CD8-positive, alpha-beta memory T cell (primary cell): Measurements from ENCODE around the gene SLC10A3. TPM values are rescaled to one million over a fixed set of nuclear protein-coding genes. Genes with fewer than 3 reads are reported as not detected.

Experiments
- CTCF ChIA-PET: fragments of 350-600 bp; sonication (Branson Sonifier 250); formaldehyde crosslinking; loops from one replicate; lab custom pipeline; 2021; ENCODE audit warnings: antibody characterized with exemption; lab: Charles Lee
- POLR2A ChIA-PET: fragments of 350-600 bp; sonication (Branson Sonifier 250); formaldehyde crosslinking; loops from one replicate; lab custom pipeline; 2021; ENCODE audit warnings: antibody characterized with exemption; lab: Charles Lee
- DNase-seq, 5 donors: peaks; one replicate each; pipeline versions ENCODE4 v3.0.0 to v3.0.0-alpha.2; 2020 to 2022; ENCODE audit warnings: mixed read lengths in 1 of 5
- H3K27ac ChIP-seq: one replicate; pipeline ENCODE4 v1.7.0; 2013; ENCODE audit warnings: low read depth, mild to moderate bottlenecking, low read length, moderate library complexity
- H3K27me3 ChIP-seq: 2 replicates; pipeline ENCODE4 v1.7.0; 2013; ENCODE audit warnings: low read length, mild to moderate bottlenecking; ENCODE audit not compliant: insufficient read depth, poor library complexity, severe bottlenecking
- H3K36me3 ChIP-seq: 2 replicates; pipeline ENCODE4 v1.7.0; 2013; ENCODE audit warnings: mild to moderate bottlenecking, low read length, moderate library complexity; ENCODE audit not compliant: insufficient read depth
- H3K4me1 ChIP-seq: 2 replicates; pipeline ENCODE4 v1.7.0; 2013; ENCODE audit warnings: mild to moderate bottlenecking, low read length, moderate library complexity; ENCODE audit not compliant: insufficient read depth
- H3K4me3 ChIP-seq: 2 replicates; pipeline ENCODE4 v1.7.0; 2013; ENCODE audit warnings: mild to moderate bottlenecking, low read length
- H3K9me3 ChIP-seq: 2 replicates; pipeline ENCODE4 v1.7.0; 2013; ENCODE audit warnings: mild to moderate bottlenecking, low read length
- H3K27ac Mint-ChIP-seq, 8 donors: one replicate each; pipeline ENCODE4 v1.8.0; 2020 to 2021; ENCODE audit warnings: mixed read lengths in 8 of 8, mild to moderate bottlenecking in 6 of 8, inconsistent platforms in 3 of 8, moderate library complexity in 3 of 8
- H3K27me3 Mint-ChIP-seq, 2 donors: one replicate each; pipeline ENCODE4 v1.8.0; 2020 to 2021; ENCODE audit warnings: mixed read lengths in 2 of 2, mild to moderate bottlenecking in 1 of 2, moderate library complexity in 1 of 2
- H3K36me3 Mint-ChIP-seq, 3 donors: one replicate each; pipeline ENCODE4 v1.8.0; 2020 to 2021; ENCODE audit warnings: mixed read lengths in 3 of 3, inconsistent platforms in 1 of 3, mild to moderate bottlenecking in 1 of 3
- H3K4me1 Mint-ChIP-seq, 3 donors: one replicate each; pipeline ENCODE4 v1.8.0; 2020 to 2021; ENCODE audit warnings: mixed read lengths in 3 of 3, inconsistent platforms in 1 of 3, mild to moderate bottlenecking in 1 of 3
- H3K4me3 Mint-ChIP-seq, 7 donors: one replicate each; pipeline ENCODE4 v1.8.0; 2020 to 2021; ENCODE audit warnings: mixed read lengths in 7 of 7, mild to moderate bottlenecking in 6 of 7, moderate library complexity in 4 of 7, inconsistent platforms in 2 of 7
- H3K9me3 Mint-ChIP-seq, 5 donors: one replicate each; pipeline ENCODE4 v1.8.0; 2020 to 2022; ENCODE audit warnings: mixed read lengths in 5 of 5, mild to moderate bottlenecking in 3 of 5, moderate library complexity in 2 of 5, inconsistent platforms in 1 of 5
- polyA plus RNA-seq: library from polyadenylated mRNA; unstranded; fragments of 300-500 nt; fragmentation: Illumina TruSeq; gene quantifications from one replicate; pipeline ENCODE4 v1.2.3, GENCODE V29; 2021
- total RNA-seq, 2 experiments: library from RNA; stranded (reverse); gene quantifications; one replicate each; pipeline ENCODE4 v1.2.3, GENCODE V29; 2021

Gene SLC10A3
- total and polyA plus RNA-seq, 3 experiments from 2014 or later, result 40.8 to 81.0 (median 45.7) TPM

DNA sequence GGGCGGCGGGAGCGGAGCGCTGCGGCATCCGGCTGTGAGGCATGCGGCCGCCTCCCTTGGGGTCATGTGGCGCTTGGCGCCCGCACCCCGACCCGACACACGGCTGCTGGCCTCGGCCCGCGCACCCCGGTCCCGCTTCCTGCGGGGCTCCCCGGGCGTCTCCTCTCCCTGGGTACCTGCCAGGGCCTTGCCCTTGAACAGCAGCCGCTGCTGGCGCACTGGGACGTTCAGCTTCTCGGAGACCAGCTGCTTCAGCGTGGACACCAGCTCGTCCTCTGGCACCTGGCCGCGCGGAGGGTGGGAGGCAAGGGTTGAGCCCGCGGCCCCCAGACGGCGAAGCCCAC, 4.4 kb downstream of the SLC10A3 start:
- no peaks in the 10 kb centered on the region for H3K9me3 Mint-ChIP-seq
- ChIA-PET CTCF (interaction anchor here (0.8 kb wide), 1 partner anchor 49 kb away, joined by 3 read pairs; no protein-coding TSS in a partner anchor), POLR2A (interaction anchor here (0.6 to 2.2 kb wide), 4 partner anchors 11 to 492 kb away, joined by 3 to 15 read pairs (median 6); partner anchors contain the start of gene RPL10)
- Histone ChIP-seq H3K4me3 (peak overlapping the region; percentile 34), H3K27ac (peak overlapping the region; percentile 70), H3K4me1 (peaks cover 19% of the 10 kb centered on the region), H3K9me3 (no peaks in the 10 kb centered on the region), H3K27me3 (no peaks in the 10 kb centered on the region), H3K36me3 (no peaks in the 10 kb centered on the region)
- peak overlapping the region in 3 of 7 donors; percentile 18 to 26 (median 23) for H3K4me3 Mint-ChIP-seq
- peaks cover 0 to 29% (median 4%) of the 10 kb centered on the region in 3 donors for H3K36me3 Mint-ChIP-seq
- H3K4me1 Mint-ChIP-seq, result peaks cover 12 to 45% (median 26%) of the 10 kb centered on the region in 3 donors
- DNase-seq, result peak; percentile 22 to 61 (median 36)
- H3K27ac Mint-ChIP-seq, result peak overlapping the region in 1 of 8 donors; percentile 23
- H3K27me3 Mint-ChIP-seq, result peaks cover 0 to 12% of the 10 kb centered on the region in 2 donors

DNA sequence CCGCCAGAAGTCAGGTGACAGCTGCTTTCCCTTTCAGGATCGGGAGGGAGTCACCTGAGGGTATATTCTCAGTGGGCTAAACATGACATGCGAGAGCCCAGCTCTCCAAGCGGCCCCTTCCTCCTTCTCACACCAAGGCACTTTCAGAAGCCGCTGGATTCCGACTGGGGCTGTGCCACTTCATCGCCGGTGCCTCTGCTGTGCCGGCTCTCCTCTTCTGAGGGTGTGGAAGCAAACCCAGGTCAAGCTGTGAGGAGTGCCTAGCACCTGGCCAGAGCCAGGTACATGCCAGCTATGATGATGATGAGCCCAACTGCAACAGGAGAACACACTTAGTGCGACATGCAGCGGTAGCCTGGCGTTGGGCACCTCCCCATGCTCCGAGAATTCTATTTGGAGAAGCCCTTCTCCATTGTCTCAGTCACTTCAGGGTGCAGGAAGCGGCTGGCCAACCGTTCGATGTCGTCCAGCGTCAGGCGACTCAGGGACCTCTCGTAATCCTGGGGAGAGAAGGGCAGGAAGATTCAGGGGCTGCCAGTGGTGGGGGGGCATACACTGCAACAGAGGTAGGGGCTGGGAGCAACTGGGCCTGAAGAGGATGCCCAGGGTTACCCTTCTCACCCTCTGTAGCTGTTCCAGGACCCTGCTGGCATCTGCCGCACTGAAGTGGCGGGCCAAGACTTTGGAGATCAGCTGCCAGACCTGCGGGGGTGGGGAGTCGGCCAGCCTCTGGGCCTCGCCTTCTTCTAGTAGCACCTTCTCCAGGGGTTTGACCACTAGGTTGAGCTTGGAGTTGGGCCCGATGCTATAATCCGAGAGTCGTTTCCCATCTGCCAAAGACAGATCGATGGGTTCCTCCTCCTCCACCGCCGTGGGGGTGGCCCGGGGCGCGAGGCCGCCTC, 5.0 kb downstream of the SLC10A3 start:
- H3K36me3 ChIP-seq, result no peaks in the 10 kb centered on the region
- ChIA-PET POLR2A (interaction anchor here (0.6 to 2.2 kb wide), 3 partner anchors 12 to 87 kb away, joined by 3 to 15 read pairs (median 3); partner anchors contain the start of gene RPL10), CTCF (interaction anchor here (0.8 to 1.3 kb wide), 2 partner anchors 28 to 49 kb away, joined by 3 read pairs; partner anchors contain the start of gene PLXNA3)
- peaks cover 0 to 12% of the 10 kb centered on the region in 2 donors for H3K27me3 Mint-ChIP-seq
- H3K27ac ChIP-seq, result peak overlapping the region; percentile 70
- peaks cover 12 to 43% (median 26%) of the 10 kb centered on the region in 3 donors for H3K4me1 Mint-ChIP-seq
- H3K36me3 Mint-ChIP-seq, result peaks cover 0 to 26% (median 4%) of the 10 kb centered on the region in 3 donors
- H3K27ac Mint-ChIP-seq, result peak overlapping the region in 7 of 8 donors; percentile 23 to 89 (median 68)
- H3K4me3 ChIP-seq, result peak overlapping the region; percentile 34
- peak overlapping the region; percentile 13 to 89 (median 66) for H3K4me3 Mint-ChIP-seq
- H3K9me3 ChIP-seq, result no peaks in the 10 kb centered on the region
- no peaks in the 10 kb centered on the region for H3K9me3 Mint-ChIP-seq
- H3K27me3 ChIP-seq, result no peaks in the 10 kb centered on the region
- no peak for DNase-seq
- H3K4me1 ChIP-seq, result peaks cover 19% of the 10 kb centered on the region

DNA sequence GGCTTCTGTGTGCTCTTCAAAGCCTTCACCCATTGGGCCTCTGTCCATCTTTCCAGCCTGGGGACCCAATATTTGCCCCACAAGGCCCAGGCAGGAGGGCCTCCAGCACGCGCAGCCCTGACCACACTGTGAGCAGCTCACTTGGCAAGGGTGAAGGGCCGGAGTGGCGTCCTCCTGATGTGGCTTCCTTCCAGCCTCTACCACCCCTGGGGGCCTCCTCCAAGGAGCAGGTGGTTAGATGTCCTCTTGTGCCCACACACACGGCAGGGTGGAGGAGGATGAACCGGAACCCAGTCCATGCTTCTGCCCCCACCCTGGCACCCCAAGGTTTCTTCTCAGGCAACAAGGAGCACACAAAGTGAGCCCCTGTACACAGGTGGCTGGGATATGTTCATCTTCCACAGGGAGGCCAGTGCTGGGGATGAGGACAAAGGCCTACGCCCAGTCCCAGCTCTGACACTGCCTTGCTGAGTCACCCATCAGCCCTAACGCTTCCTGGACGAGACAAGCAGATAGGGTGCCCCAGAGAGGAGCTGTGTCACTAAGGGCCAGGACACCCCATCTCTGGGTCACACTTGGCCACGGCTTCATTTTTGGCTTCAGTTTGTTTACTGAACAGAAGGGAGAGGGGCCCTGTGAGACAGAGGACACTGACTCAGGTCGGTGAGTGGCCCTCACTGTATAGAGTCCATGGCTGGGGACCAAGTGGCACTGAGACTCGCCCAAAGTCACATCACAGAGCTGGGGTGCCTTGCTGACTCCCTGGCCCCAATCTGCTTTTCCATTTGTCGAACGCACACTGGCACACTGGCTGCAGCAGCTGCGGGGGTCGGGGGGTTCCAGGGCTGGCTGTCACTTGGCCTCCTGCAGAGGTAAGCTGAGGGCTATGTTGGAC, 5.9 kb downstream of the SLC10A3 start:
- Histone ChIP-seq H3K9me3 (no peaks in the 10 kb centered on the region), H3K27ac (peak overlapping the region; percentile 70), H3K27me3 (no peaks in the 10 kb centered on the region), H3K36me3 (no peaks in the 10 kb centered on the region), H3K4me1 (peaks cover 17% of the 10 kb centered on the region), H3K4me3 (no peak overlapping the region)
- ChIA-PET CTCF (interaction anchor here (0.8 to 1.3 kb wide), 2 partner anchors 27 to 111 kb away, joined by 3 read pairs; partner anchors contain the start of gene PLXNA3), POLR2A (no interaction called here)
- Mint-ChIP-seq H3K4me3 (peak overlapping the region in 3 of 7 donors; percentile 51 to 89 (median 59)), H3K4me1 (peaks cover 9 to 41% (median 23%) of the 10 kb centered on the region in 3 donors), H3K36me3 (peaks cover 0 to 24% (median 4%) of the 10 kb centered on the region in 3 donors), H3K9me3 (no peaks in the 10 kb centered on the region), H3K27me3 (peaks cover 0 to 12% of the 10 kb centered on the region in 2 donors), H3K27ac (peak overlapping the region in 3 of 8 donors; percentile 2 to 50 (median 23))
- no peak for DNase-seq

DNA sequence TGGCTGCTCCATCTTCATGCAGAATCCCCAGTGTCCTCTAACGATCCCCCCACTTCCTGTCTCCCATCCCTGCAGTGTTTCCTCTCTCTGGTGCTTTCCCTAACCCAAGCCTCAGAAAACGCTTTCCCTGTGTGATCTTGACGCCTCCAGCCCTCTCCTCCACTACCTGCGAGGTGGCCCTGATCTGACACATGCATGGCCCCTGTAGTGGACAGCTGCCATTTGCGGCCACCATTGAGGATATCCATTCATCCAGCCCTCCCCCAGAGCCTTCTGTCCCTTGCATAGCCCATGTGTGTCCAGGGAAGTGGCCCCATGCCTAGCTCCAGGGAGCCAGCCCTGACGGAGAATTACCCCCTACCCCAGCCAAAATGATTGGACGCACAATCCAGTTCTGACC, 7.1 kb downstream of the SLC10A3 start:
- DNase-seq, result no peak
- peaks cover 6 to 35% (median 23%) of the 10 kb centered on the region in 3 donors for H3K4me1 Mint-ChIP-seq
- Histone ChIP-seq H3K36me3 (no peaks in the 10 kb centered on the region), H3K9me3 (no peaks in the 10 kb centered on the region), H3K4me1 (peaks cover 11% of the 10 kb centered on the region), H3K27me3 (no peaks in the 10 kb centered on the region), H3K27ac (no peak overlapping the region), H3K4me3 (no peak overlapping the region)
- H3K27me3 Mint-ChIP-seq, result peaks cover 0 to 13% of the 10 kb centered on the region in 2 donors
- peaks cover 0 to 20% (median 4%) of the 10 kb centered on the region in 3 donors for H3K36me3 Mint-ChIP-seq
- POLR2A ChIA-PET, result no interaction called here
- H3K9me3 Mint-ChIP-seq, result no peaks in the 10 kb centered on the region
- no peak overlapping the region for H3K4me3 Mint-ChIP-seq
- peak overlapping the region in 2 of 8 donors; percentile 41 to 48 for H3K27ac Mint-ChIP-seq
- CTCF ChIA-PET, result interaction anchor here (0.8 kb wide), 1 partner anchor 110 kb away, joined by 3 read pairs; no protein-coding TSS in a partner anchor

DNA sequence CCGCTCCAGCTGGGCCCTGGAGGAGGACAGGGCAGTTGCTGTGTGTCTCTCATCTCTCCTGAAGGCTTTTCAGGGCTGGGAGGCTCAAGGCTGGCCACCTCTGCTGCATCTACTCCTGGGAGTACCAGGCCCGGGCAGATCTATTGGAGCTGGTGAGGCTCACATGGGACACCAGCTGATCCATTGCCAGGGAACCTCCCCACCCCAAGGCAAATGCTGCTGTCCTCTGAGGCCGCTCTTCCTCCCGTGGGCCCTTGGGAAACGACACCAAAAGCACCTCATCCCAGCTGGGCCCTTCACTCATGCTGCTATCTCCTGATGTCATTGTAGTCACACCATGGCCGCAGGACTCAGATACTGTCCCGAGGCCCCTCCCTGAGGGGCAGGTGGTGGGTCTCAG, 7.6 kb downstream of the SLC10A3 start:
- Histone ChIP-seq H3K4me1 (peaks cover 16% of the 10 kb centered on the region), H3K27me3 (no peaks in the 10 kb centered on the region), H3K9me3 (no peaks in the 10 kb centered on the region), H3K27ac (no peak overlapping the region), H3K36me3 (no peaks in the 10 kb centered on the region), H3K4me3 (no peak overlapping the region)
- ChIA-PET CTCF (interaction anchor here (0.7 kb wide), 1 partner anchor 51 kb away, joined by 3 read pairs; no protein-coding TSS in a partner anchor), POLR2A (no interaction called here)
- Mint-ChIP-seq H3K27me3 (peaks cover 0 to 14% of the 10 kb centered on the region in 2 donors), H3K27ac (peak overlapping the region in 2 of 8 donors; percentile 48 to 54), H3K4me3 (no peak overlapping the region), H3K9me3 (no peaks in the 10 kb centered on the region), H3K36me3 (peaks cover 0 to 15% (median under 1%) of the 10 kb centered on the region in 3 donors), H3K4me1 (peaks cover 6 to 32% (median 23%) of the 10 kb centered on the region in 3 donors)
- DNase-seq, result no peak

DNA sequence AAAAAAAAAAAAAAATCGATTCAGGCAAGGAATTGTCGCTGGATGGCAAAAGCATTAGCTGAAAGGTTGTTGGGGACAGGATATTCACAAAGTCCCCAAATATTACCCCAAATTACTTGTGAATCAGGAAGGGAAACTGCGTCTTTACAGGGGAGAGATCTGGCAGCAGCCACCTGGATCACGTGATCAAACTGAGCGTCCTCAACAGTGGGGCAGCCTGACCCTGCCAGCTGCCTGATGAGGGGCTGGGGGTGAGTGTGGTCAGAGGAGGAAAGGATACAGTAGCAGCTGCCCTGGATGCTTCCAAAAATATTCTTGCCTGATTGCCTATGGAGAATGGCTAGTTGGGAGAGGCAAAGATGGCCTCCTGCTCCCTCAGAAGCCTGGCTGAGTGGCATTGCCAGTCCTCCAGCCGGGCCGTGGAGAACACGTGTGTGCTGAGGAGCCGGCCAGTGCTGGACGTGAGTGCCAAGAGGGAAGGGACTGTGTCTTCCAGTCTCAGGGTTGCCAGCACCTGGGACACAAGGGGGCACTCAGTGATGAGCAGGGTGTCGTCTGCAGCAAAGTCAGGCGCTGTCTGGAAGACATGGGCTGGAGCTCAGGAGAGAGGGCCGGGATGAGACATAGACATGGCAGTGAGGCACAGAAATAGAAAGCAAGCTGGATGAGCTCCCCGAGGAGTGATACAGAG, 8.4 kb downstream of the SLC10A3 start:
- no peaks in the 10 kb centered on the region for H3K9me3 Mint-ChIP-seq
- H3K4me3 Mint-ChIP-seq, result peak overlapping the region in 1 of 7 donors; percentile 40
- peaks cover 0 to 12% (median 0%) of the 10 kb centered on the region in 3 donors for H3K36me3 Mint-ChIP-seq
- ChIA-PET POLR2A (interaction anchor here (0.7 kb wide), 1 partner anchor 34 kb away, joined by 3 read pairs; the partner anchor contains the start of gene FAM3A), CTCF (interaction anchor here (0.7 kb wide), 1 partner anchor 52 kb away, joined by 3 read pairs; no protein-coding TSS in a partner anchor)
- no peak for DNase-seq
- H3K27me3 Mint-ChIP-seq, result peaks cover 0 to 14% of the 10 kb centered on the region in 2 donors
- Histone ChIP-seq H3K4me1 (peaks cover 20% of the 10 kb centered on the region), H3K36me3 (no peaks in the 10 kb centered on the region), H3K27ac (no peak overlapping the region), H3K4me3 (no peak overlapping the region), H3K9me3 (no peaks in the 10 kb centered on the region), H3K27me3 (no peaks in the 10 kb centered on the region)
- peak overlapping the region in 4 of 8 donors; percentile 24 to 48 (median 32) for H3K27ac Mint-ChIP-seq
- H3K4me1 Mint-ChIP-seq, result peaks cover 6 to 27% (median 22%) of the 10 kb centered on the region in 3 donors
